DND-41 (cell line): ENCODE results near the gene ERC2.

ENCODE experiments used
- EZH2 ChIP-seq: IDR thresholded peaks from 3 replicates; pipeline ENCODE4 v1.6.1; 2012; ENCODE audit warnings: borderline replicate concordance, low read depth, mild to moderate bottlenecking, moderate library complexity, low read length, inconsistent platforms; ENCODE audit not compliant: severe bottlenecking
- TF ChIP-seq, protein P1 (sequence below): IDR thresholded peaks from 2 replicates; pipeline ENCODE4 v1.5.1; 2012; ENCODE audit warnings: borderline replicate concordance, low read length, moderate library complexity, mild to moderate bottlenecking; ENCODE audit not compliant: poor library complexity, severe bottlenecking; ENCODE audit errors: extremely low read depth

- TF ChIP-seq, protein P1, sequence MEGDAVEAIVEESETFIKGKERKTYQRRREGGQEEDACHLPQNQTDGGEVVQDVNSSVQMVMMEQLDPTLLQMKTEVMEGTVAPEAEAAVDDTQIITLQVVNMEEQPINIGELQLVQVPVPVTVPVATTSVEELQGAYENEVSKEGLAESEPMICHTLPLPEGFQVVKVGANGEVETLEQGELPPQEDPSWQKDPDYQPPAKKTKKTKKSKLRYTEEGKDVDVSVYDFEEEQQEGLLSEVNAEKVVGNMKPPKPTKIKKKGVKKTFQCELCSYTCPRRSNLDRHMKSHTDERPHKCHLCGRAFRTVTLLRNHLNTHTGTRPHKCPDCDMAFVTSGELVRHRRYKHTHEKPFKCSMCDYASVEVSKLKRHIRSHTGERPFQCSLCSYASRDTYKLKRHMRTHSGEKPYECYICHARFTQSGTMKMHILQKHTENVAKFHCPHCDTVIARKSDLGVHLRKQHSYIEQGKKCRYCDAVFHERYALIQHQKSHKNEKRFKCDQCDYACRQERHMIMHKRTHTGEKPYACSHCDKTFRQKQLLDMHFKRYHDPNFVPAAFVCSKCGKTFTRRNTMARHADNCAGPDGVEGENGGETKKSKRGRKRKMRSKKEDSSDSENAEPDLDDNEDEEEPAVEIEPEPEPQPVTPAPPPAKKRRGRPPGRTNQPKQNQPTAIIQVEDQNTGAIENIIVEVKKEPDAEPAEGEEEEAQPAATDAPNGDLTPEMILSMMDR: no peak
- no peak for TF ChIP-seq EZH2
Observed at GRCh38 chr3:56022619-56023018, 445.6 kb downstream of the ERC2 start.
